ENCODE measurements around the gene PSMC4.

PSMC4 gene

DNA sequence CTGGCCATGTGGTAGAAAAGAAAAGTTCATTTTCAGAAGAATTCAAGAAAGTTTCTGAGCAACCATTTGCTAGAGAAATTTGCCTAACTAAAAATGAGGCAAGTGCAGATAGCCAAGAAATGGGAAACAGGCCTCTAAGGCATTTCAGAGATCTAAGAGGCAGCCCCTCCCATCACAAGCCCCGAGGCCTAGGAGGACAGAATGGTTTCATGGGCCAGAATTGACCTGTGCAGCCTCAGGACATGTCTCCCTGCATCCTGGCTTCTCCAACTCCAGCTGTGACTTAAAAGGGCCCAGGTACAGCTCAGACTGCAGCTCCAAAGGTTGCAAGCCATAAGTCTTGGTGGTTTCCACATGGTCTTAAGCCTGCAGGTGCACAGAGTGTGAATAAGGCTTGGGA lies 22.6 kb downstream of the PSMC4 start:
- no peak for DNase-seq (ENCODE audit: low read depth)

DNA sequence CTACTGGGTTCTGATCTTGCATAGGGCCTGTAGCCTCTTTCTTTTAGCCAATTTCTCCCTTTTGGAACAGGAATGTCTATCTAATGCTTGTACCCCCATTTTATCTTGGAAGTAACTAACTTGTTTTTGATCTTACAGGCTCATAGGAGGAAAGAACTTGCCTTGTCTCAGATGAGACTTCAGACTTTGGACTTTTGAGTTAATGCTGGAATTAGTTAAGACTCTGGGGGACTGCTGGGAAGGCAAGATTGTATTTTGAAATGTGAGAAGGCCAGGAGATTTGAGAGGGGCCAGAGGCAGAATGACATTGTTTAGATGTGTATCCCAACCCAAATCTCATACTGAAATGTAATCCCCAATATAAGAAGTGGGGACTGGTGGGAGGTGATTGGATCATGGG lies 23.4 kb downstream of the PSMC4 start:
- no peak for DNase-seq (ENCODE audit: low read depth)

DNA sequence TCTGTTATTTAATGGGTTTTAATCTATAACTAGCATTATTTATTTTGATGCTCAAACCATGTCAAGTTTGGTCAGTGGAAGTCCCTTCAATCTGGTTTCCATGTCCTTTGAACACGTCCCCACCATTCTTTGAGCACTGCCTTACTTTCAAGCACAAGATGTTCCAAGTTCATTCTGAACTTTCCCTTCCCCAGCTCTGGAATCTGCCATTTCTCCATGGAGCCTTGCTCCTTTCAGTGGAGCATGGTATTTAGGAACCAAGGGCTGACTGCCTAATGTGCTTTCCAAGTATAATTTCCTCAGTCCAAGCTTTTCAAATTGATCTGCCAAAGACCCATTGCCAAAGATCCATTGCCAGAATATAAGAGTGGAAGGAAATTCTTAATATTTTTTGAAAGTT lies 24.8 kb downstream of the PSMC4 start:
- DNase-seq (ENCODE audit: low read depth), result no peak

DNA sequence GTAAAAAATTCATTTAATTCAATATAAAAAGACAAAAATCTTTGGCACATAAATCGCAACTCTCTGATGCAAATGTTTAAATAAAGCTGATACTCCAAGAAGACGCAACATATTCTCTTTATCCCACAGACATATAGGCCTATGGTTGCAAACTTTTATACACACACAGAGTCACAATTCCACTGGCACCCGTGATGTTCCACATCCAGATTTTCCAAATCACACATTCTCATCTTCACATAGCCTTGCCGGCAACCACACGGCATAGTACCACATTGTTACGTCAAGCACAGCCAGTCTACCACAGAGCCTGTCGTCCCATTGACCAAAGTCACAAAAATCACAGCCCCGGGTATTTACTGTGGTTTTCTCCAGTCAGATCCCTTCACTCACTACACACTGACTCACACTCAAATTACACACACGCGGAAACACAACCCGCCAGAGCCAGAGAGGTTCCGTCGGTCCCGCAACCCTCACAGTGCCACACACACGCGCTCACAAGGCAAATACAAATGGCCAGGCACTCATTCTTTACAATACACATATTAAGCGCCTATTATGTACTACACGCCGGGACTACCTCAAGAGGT lies 25.3 kb downstream of the PSMC4 start:
- peak; percentile 8 for DNase-seq (ENCODE audit: low read depth)

DNA sequence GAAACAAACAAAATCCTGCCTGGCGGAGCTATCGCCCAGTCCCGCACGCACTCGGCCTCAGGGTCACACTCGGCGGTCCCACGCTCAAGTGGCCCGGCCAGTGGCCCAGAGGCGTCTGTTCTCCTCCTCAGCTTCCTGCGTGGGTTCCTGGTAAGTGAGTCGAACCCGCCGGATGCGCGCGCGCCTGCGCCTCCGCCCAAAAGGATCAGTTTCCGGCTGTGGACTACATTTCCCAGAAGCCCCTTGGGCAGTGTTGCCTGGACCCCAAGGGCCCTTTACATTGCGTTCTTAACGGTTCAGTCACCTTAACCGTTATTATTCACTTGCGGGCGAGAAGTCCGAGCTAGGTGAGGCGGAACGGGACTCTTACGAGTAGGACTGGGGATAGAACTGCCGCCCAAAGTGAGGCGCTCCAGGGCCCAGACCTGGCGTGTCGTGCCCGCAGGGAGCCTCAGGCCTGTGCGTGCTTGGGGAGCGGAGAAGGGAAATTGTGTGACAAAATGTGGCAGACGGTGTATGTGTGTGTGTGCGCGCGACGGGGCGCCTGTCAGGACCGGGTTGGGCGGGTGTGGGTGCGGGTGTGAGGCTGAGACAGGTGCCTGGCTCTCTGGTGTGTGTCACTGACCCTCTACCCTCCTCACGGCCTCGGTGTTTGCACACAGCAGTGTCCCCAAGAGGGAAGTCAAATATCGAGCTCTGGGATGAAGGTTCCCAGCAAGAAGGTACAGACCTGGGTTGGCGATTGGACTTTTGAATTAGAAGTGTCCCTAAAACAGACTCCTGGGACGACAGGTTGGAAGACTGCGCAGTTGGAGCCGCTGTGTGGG lies 26.1 kb downstream of the PSMC4 start, which contains the start of gene ZNF546:
ZNF546 (plus strand) TSS at position 250 of the 827 bp plus-strand sequence. CDS start 1,267 bp downstream, outside the sequence.
- DNase-seq (ENCODE audit: low read depth), result peak; percentile 84

DNA sequence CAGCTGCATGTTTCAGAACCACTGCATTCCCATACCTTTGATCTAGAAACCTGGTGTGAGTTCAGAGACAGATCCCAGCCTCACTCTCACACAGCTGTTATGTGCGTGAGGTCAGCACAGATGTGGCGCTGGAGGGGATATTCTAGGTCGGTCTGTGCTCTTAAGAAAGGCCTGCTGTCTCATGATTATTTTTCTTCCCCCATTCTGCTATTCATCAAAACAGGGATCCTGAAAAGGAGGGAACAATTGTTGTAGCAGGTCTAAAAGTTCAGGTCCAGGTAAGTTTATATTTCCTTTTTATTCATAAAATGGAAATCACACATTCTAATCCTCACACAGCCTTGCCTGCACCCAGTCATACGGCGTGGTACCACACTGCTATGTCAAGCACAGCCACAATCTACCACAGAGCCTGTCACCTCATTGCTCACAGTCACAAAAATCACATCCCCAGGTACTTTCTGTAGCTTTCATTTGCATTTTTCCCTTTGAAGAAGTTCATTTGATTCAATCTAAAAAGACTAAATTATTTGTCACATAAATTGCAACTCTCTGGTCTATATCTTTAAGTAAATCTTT lies 26.8 kb downstream of the PSMC4 start:
- no peak for DNase-seq (ENCODE audit: low read depth)

DNA sequence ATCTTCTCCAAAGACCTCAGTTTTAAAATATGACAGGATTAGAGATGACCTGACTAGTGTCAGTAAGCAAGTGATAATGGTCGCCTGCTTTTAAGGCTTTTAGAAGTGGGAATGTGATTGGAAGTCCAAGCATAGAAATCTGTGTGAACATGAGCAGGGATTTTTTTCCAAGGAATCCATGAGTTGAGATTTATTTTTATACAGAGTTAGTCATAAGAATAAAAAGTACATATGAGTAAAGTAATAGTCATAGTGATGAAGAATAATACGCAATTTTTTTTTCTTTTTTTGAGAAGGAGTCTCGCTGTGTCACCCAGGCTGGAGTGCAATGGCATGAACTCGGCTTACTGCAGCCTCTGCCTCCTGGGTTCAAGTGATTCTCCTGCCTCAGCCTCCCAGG lies 27.5 kb downstream of the PSMC4 start:
- DNase-seq (ENCODE audit: low read depth), result no peak

DNA sequence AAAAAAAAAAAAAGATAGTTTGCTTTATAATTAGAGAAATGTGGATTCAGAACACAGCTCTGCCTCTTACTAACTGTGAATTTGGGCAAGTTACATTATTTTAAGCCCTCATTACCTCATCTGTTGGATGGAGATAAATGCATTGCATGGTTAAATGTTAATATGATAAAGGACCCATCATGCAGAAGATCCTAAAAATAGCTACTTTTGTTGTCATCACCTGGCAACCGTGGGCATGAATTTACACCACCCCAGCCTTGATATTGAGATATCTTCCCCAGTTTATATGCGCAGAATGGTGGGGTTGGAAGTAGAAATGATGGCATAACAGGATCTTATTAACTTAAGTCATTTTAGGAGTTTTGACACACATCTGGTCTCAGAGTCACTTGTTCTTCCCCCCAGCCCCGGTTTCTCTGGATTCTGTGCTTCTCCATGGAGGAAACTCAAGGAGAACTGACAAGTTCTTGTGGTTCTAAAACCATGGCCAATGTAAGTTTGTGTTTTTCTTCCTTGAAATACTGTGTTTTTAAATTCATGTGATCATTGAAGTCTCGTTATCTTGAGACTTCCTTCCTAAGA lies 34.8 kb downstream of the PSMC4 start:
- DNase-seq (ENCODE audit: low read depth), result no peak

DNA sequence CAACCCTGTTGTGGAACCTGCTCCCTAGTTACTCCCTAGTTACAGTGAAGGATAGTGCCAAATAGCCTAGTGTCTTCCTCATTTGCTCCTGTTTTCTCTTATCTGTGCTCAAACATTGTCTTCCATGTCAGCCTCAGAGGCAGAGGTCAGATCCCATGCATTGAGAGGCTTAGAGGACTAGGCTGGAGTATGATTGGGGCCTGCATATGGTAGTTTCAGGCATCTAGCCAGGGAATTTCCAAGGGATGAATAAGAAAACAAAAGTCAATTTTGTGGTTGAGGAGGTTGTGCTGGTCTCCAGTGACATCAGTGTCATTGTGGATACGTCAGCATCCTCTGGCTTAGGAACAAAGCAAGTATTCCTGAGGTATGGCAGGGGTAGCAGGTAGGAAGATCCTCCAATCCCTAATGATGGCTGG lies 35.3 kb downstream of the PSMC4 start:
- DNase-seq (ENCODE audit: low read depth), result no peak

DNA sequence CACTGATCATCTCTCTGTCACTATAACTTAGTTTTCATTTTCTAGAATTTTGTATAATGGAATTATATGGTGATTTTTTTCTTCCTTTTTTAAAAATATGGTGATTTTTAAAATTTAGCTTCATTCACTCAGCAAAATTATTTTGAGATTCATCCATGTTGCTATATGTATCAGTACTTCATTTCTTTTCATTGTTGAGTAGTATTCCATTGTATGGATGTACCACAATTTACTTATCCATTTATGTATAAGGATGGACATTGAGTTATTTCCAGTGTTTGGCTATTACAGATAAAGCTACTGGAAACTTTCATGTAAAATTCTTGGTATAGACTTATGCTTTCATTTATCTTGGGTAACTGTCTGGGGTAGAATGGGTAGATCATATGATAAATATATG lies 38.7 kb downstream of the PSMC4 start:
- DNase-seq (ENCODE audit: low read depth), result no peak

DNA sequence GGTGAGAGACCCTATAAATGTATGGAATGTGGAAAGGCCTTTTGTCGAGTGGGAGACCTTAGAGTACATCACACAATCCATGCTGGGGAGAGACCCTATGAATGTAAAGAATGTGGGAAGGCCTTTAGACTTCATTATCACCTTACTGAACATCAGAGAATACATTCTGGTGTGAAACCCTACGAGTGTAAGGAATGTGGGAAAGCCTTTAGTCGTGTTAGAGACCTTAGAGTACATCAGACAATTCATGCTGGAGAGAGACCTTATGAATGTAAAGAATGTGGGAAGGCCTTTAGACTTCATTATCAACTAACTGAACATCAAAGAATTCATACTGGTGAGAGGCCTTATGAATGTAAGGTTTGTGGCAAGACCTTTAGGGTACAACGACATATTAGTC lies 43.0 kb downstream of the PSMC4 start:
- no peak for DNase-seq (ENCODE audit: low read depth)

DNA sequence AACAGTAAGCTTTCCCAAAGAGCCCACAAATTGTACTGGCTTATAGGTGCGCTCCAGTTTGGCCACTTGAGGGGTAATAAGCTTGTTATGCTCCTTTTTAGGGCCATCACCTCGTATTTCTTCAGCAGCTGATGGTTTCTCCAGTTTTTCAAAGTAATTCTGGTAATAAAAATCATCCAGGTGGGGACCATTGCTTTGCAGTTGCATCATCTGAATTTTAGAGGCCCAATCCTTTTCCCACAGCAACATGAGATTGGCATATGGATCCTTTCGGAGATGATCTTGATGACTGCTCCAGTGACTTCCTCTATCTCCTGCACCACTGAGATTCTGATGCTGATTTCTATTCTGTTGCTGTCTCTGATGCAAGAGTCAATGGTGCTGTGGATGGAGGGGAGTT lies 53.0 kb downstream of the PSMC4 start:
- DNase-seq (ENCODE audit: low read depth), result no peak

DNA sequence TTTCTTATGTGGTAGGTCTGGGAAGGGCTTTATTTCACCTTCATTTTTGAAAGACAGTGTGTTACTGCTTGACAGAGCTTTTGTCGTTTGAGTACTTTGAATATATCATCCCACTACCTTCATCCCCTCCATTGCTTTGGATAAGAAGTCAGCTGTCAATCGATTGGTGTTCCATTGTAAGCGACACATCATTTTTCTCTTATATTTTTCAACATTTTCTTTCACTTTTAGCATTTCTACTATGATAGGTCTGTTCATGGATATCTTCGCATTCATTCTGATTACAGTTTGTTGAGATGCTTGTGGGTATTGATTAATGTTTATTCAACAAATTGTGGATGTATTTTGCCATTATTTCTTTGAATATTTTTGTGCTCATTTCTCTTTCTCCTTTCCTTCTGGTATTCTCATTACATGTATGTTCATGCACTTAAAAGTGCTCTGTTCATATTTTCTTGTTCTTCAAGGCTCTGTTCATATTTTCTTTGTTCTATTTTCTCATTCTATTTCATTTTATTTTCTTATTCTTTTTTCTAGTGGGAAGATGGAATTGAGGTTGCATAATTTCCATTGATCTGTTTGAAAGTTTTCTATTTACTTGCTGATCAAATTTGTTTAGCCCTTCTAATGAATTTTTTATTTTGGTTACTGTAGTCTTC lies 55.1 kb downstream of the PSMC4 start:
- no peak for DNase-seq (ENCODE audit: low read depth)

DNA sequence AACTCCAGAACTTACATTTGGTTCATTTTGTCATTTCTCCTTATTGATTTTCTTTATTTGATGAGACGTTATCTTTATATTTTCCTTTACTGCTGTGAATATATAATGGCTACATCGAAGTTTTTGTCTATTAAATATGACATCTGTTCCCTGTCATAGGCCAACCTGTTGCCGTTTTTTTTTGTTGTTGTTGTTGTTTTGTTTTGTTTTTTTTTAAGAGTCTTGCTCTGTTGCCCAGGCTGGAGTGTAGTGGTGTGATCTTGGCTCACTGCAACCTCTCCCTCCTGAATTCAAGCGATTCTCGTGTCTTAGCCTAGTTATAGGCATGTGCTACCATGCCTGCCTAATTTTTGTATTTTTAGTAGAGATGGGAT lies 55.6 kb downstream of the PSMC4 start:
- DNase-seq (ENCODE audit: low read depth), result no peak
